BLaER1 treated with 17β-estradiol and CSF1 and Interleukin-3, amounts not matched to agents 10 nM and 100 nM (cell line): ENCODE data around the gene SACS.
A peak's percentile ranks its signal among the peaks of the same experiment; 100 is the strongest.

Experiments
- H3K27ac ChIP-seq, 11 experiments: shearing (Covaris generic); formaldehyde crosslinking; 2 replicates each; pipeline ENCODE4 v1.8.1; 2022
- H3K27me3 ChIP-seq, 11 experiments: shearing (Covaris generic); formaldehyde crosslinking; 2 replicates each; pipeline ENCODE4 v1.8.1; 2022
- H3K36me3 ChIP-seq, 11 experiments: shearing (Covaris generic); formaldehyde crosslinking; 2 replicates each; pipeline ENCODE4 v1.8.1; 2022
- H3K4me1 ChIP-seq, 10 experiments: shearing (Covaris generic); formaldehyde crosslinking; 2 replicates each; pipeline ENCODE4 v1.8.1; 2022
- H3K4me2 ChIP-seq, 11 experiments: shearing (Covaris generic); formaldehyde crosslinking; 2 replicates each; pipeline ENCODE4 v1.8.1; 2022
- H3K4me3 ChIP-seq, 10 experiments: shearing (Covaris generic); formaldehyde crosslinking; 2 replicates each; pipeline ENCODE4 v1.8.1; 2022
- H3K9ac ChIP-seq, 11 experiments: shearing (Covaris generic); formaldehyde crosslinking; 2 replicates each; pipeline ENCODE4 v1.8.1; 2022
- H3K9me3 ChIP-seq, 11 experiments: shearing (Covaris generic); formaldehyde crosslinking; replicated peaks in 1 of 11; 2 replicates each; pipeline ENCODE4 v1.8.1; 2022
- H4K20me1 ChIP-seq, 11 experiments: shearing (Covaris generic); formaldehyde crosslinking; 2 replicates each; pipeline ENCODE4 v1.8.1; 2022
- Cebpa-rat ChIP-seq, 11 experiments: shearing (Covaris generic); IDR thresholded peaks; 2 replicates each; pipeline ENCODE4 v1.8.1; 2022

SACS gene

DNA sequence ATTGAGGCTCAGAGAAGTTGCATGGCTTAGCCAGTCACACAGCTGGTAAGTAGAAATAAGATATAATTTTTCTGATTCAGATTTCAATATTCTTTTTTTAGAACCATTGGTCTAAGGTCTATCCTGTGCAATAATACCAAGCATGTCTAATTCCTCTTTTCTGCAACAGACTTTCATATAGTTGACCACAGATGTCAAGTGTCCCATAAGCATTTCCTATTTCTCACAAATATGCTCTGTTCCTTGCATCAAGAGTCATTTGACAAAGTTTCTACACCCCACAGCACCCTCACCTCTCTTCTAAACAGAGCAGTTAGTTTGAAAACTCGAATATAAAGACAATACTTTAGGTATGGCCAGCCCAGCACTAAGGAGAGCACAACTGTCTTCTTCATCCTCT, 26.8 kb upstream of the SACS start:
- H3K27ac ChIP-seq, result peak overlapping the region in 9 of 11 experiments; percentile 29 to 65 (median 60); a peak in 17 of 22 replicates
- 0 out of 22 replicates have a peak, but pooled peaks of 1 of the 11 experiments have one; percentile 8 for TF ChIP-seq Cebpa-rat (IDR thresholded peaks at IDR 0.05)
- H3K4me3 ChIP-seq, result peak overlapping the region in 3 of 10 experiments; percentile 1 to 29 (median 11); a peak in 3 of 20 replicates
- H3K4me1 ChIP-seq, result peaks cover 29 to 57% (median 45%) of the 10 kb centered on the region in 10 experiments
- no peaks in the 10 kb centered on the region for H3K27me3 ChIP-seq
- no peaks in the 10 kb centered on the region for H3K36me3 ChIP-seq
- peaks cover 0 to 21% (median 9%) of the 10 kb centered on the region in 11 experiments; a peak in 12 of 22 replicates for H3K9me3 ChIP-seq
- H3K4me2 ChIP-seq, result peak overlapping the region; percentile 53 to 90 (median 74)
- peak overlapping the region in 3 of 11 experiments; percentile 14 to 28 (median 20); a peak in 2 of 22 replicates for H3K9ac ChIP-seq
- H4K20me1 ChIP-seq, result no peaks in the 10 kb centered on the region

DNA sequence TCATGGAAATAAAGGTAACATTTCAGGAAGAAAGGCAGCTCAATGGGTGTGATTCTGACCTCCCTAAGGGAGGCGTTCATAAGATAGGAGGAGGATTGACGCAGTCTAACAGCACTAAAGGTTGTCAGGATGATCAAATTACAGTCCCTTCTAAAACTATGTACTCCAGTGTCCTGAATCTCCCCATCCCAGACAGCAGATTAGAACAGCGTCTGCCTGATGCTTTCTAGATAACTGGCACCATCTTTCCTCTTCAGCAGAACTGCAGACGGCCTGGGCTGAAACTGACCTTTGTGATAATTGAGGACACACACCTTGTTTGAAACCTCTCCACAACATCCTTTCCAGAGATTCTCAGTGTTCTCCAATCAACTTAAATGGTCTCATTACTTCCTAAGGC, 25.5 kb upstream of the SACS start:
- no peaks in the 10 kb centered on the region for H4K20me1 ChIP-seq
- TF ChIP-seq Cebpa-rat (IDR thresholded peaks at IDR 0.05), result no peak
- H3K27me3 ChIP-seq, result no peaks in the 10 kb centered on the region
- peak overlapping the region in 9 of 11 experiments; percentile 25 to 90 (median 71); a peak in 13 of 22 replicates for H3K4me2 ChIP-seq
- H3K9me3 ChIP-seq, result peaks cover 0 to 11% (median 0%) of the 10 kb centered on the region in 11 experiments; a peak in 2 of 22 replicates
- H3K4me3 ChIP-seq, result no peak overlapping the region
- no peak overlapping the region for H3K9ac ChIP-seq
- H3K27ac ChIP-seq, result peak overlapping the region in 5 of 11 experiments; percentile 5 to 65 (median 63); a peak in 5 of 22 replicates
- H3K36me3 ChIP-seq, result no peaks in the 10 kb centered on the region
- peaks cover 26 to 52% (median 44%) of the 10 kb centered on the region in 10 experiments for H3K4me1 ChIP-seq

GRCh38 chr13:23456437-23457210, 23.1 kb upstream of the SACS start:
- H3K36me3 ChIP-seq, result no peaks in the 10 kb centered on the region
- peaks cover 0 to 10% (median 0%) of the 10 kb centered on the region in 11 experiments; a peak in 1 of 22 replicates for H3K9me3 ChIP-seq
- H3K9ac ChIP-seq, result no peak overlapping the region
- H3K4me2 ChIP-seq, result no peak overlapping the region
- peaks cover 20 to 29% (median 25%) of the 10 kb centered on the region in 10 experiments for H3K4me1 ChIP-seq
- H3K27ac ChIP-seq, result no peak overlapping the region
- H3K4me3 ChIP-seq, result no peak overlapping the region
- TF ChIP-seq Cebpa-rat (IDR thresholded peaks at IDR 0.05), result no peak
- no peaks in the 10 kb centered on the region for H3K27me3 ChIP-seq
- no peaks in the 10 kb centered on the region for H4K20me1 ChIP-seq

- no peaks in the 10 kb centered on the region for H3K36me3 ChIP-seq
- no peak for TF ChIP-seq Cebpa-rat (IDR thresholded peaks at IDR 0.05)
- no peak overlapping the region for H3K4me3 ChIP-seq
- H3K4me1 ChIP-seq, result peaks cover 18 to 21% (median 20%) of the 10 kb centered on the region in 10 experiments
- H3K9ac ChIP-seq, result no peak overlapping the region
- no peaks in the 10 kb centered on the region for H4K20me1 ChIP-seq
- no peaks in the 10 kb centered on the region for H3K9me3 ChIP-seq
- no peak overlapping the region for H3K4me2 ChIP-seq
- no peak overlapping the region for H3K27ac ChIP-seq
- no peaks in the 10 kb centered on the region for H3K27me3 ChIP-seq
Observed at GRCh38 chr13:23455401-23456185, 22.1 kb upstream of the SACS start.

DNA sequence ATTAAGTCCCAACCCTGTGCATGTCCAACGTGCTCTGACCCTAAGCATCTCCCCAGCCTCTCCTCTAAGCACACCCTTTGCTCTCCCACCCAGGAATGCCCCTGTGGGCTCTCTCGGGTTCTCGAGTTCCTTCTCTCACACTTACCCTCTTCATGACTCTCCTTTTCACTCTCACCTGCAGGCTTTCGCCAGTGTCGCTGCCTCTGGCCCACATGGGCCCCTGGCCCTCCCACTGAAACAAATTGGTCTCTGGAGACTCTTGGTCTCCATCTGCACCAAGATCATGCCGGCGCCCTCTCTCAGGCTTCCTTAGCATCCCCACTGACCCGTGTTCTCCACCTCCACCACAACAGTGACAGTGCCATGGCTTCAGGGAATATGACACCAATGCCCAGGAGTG, 19.6 kb upstream of the SACS start:
- H3K9ac ChIP-seq, result no peak overlapping the region

GRCh38 chr13:23450340-23451046, 17.0 kb upstream of the SACS start:
- Histone ChIP-seq H3K27me3 (no peaks in the 10 kb centered on the region), H3K27ac (no peak overlapping the region), H3K36me3 (no peaks in the 10 kb centered on the region), H3K4me3 (no peak overlapping the region), H3K9me3 (peaks cover 0 to 8% (median 7%) of the 10 kb centered on the region in 11 experiments; a peak in 6 of 22 replicates), H3K4me1 (peaks cover 0 to 26% (median 23%) of the 10 kb centered on the region in 10 experiments; a peak in 15 of 20 replicates), H3K9ac (no peak overlapping the region), H3K4me2 (peak overlapping the region in 9 of 11 experiments; percentile 3 to 72 (median 25); a peak in 9 of 22 replicates), H4K20me1 (no peaks in the 10 kb centered on the region)
- TF ChIP-seq Cebpa-rat (IDR thresholded peaks at IDR 0.05), result no peak

More for the DNA sequence above, 19.6 kb upstream of the SACS start:
- Histone ChIP-seq H4K20me1 (no peaks in the 10 kb centered on the region), H3K36me3 (no peaks in the 10 kb centered on the region), H3K4me1 (peaks cover 0 to 26% (median 23%) of the 10 kb centered on the region in 10 experiments; a peak in 15 of 20 replicates), H3K4me3 (no peak overlapping the region), H3K27me3 (no peaks in the 10 kb centered on the region), H3K27ac (no peak overlapping the region), H3K4me2 (no peak overlapping the region), H3K9me3 (no peaks in the 10 kb centered on the region)
- TF ChIP-seq Cebpa-rat (IDR thresholded peaks at IDR 0.05), result no peak

- Histone ChIP-seq H3K9ac (no peak overlapping the region), H4K20me1 (no peaks in the 10 kb centered on the region), H3K4me1 (peaks cover 0 to 26% (median 23%) of the 10 kb centered on the region in 10 experiments; a peak in 15 of 20 replicates), H3K27ac (no peak overlapping the region), H3K27me3 (no peaks in the 10 kb centered on the region), H3K9me3 (peaks cover 0 to 10% (median 8%) of the 10 kb centered on the region in 11 experiments; a peak in 6 of 22 replicates), H3K36me3 (no peaks in the 10 kb centered on the region), H3K4me2 (peak overlapping the region in 8 of 11 experiments; percentile 8 to 72 (median 36); a peak in 14 of 22 replicates), H3K4me3 (no peak overlapping the region)
- no peak for TF ChIP-seq Cebpa-rat (IDR thresholded peaks at IDR 0.05)
Observed at GRCh38 chr13:23449398-23450162, 16.1 kb upstream of the SACS start.

DNA sequence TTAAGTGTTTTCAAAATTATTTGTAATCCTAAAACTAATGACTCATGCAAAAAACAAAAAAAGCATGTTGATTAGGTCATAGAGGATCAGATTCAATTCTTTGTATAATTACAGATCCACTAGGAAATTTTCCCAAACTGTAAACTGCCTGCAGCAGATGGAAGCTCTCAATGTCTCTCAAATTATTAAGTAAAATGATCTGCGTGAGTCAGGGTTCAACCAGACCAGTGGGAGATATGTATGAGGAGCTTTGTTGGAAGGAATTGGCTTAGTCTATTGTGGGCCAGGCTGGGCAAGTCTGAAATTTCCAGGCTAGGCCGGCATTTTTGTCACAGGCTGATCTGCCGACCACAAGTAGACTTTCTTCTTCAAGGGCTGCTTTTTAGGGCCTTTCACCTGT, 14.4 kb upstream of the SACS start:
- H3K4me1 ChIP-seq, result peaks cover 0 to 26% (median 23%) of the 10 kb centered on the region in 10 experiments; a peak in 15 of 20 replicates
- H4K20me1 ChIP-seq, result no peaks in the 10 kb centered on the region
- no peak overlapping the region for H3K27ac ChIP-seq
- no peak overlapping the region for H3K4me3 ChIP-seq
- peaks cover 0 to 10% (median 8%) of the 10 kb centered on the region in 11 experiments; a peak in 6 of 22 replicates for H3K9me3 ChIP-seq
- no peaks in the 10 kb centered on the region for H3K27me3 ChIP-seq
- H3K36me3 ChIP-seq, result no peaks in the 10 kb centered on the region
- no peak overlapping the region for H3K9ac ChIP-seq
- TF ChIP-seq Cebpa-rat (IDR thresholded peaks at IDR 0.05), result no peak
- H3K4me2 ChIP-seq, result no peak overlapping the region
